Measurements from ENCODE around the gene TMEM18. TPM values are rescaled to one million over a fixed set of nuclear protein-coding genes. Genes with fewer than 3 reads are reported as not detected.

TMEM18 gene
- total RNA-seq, 2 experiments from 2014 or later: 27.0 to 27.1 TPM

DNA sequence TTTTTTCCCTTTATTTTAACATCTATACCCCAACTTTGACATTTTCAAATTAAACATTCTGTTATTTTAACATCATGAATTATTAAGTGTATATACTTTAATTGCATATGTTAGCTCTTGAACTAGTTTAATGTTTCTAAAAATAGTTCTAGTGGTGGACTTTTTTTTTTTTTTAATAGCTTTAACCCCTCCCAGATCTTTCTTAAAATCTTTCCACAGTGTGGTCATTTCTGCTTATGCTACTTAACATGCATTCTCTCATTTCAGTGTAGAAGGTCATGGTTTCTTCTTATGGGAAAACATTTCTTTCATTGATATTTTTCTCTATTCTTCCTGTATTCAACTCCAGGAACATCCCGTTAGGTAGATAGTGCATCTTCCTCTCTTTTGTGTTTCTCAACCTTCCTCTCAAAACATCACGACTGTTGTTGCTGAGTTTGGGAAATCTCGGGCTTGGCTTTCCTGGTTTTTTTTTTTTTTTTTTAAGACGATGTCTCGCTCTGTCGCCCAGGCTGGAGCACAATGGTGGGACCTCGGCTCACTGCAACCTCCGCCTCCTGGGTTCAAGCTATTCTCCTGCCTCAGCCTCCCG is 849 bp upstream of the TMEM18 start:
- no peak for ATAC-seq
- Mint-ChIP-seq H3K27ac (peak overlapping the region; percentile 97), H3K4me3 (peak overlapping the region; percentile 93), H3K9me3 (ENCODE audit: low read depth) (no peaks in the 10 kb centered on the region), H3K27me3 (no peaks in the 10 kb centered on the region), H3K36me3 (ENCODE audit: low read depth) (peaks cover 23% of the 10 kb centered on the region), H3K4me1 (peaks cover 37% of the 10 kb centered on the region)
- ChIA-PET POLR2A (no interaction called here), CTCF (interaction anchor here (0.6 to 2.7 kb wide), 3 partner anchors 11 to 493 kb away, joined by 3 to 10 read pairs (median 4); no protein-coding TSS in a partner anchor)
- no peak for DNase-seq
- intact Hi-C loops (cut with DNase I, micrococcal nuclease): loop anchor here (1.0 to 2.0 kb wide), 5 partner anchors 28 to 414 kb away; partner anchors contain the start of genes ACP1 (in 2 of the 2) and SH3YL1 (in 2 of the 2)

DNA sequence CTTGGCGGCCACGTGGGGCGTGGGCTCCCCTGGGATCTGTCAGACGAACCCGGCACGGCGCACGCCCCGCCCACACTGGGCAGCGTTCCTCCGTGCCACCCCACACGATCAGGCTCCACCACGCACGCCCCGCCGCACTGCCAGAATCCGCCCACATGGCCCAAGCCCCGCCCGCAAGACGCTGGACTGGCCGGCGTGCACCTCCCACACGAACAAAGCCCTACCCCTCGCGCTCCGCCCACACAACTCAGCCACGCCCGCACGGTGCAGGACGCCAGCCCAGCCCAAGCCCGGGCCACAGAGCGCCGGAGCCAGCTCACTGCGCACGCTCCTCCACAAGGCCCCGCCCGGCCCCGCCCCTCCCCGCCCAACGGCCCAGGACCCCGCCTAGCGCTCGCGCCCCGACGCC is 555 bp downstream of the TMEM18 start:
- Mint-ChIP-seq H3K27ac (peak overlapping the region; percentile 90), H3K4me1 (peaks cover 39% of the 10 kb centered on the region), H3K27me3 (no peaks in the 10 kb centered on the region), H3K36me3 (ENCODE audit: low read depth) (peaks cover 29% of the 10 kb centered on the region), H3K4me3 (peak overlapping the region; percentile 93), H3K9me3 (ENCODE audit: low read depth) (no peaks in the 10 kb centered on the region)
- POLR2A ChIA-PET: no interaction called here
- CTCF ChIA-PET: interaction anchor here (1.4 to 2.7 kb wide), 2 partner anchors 9 to 40 kb away, joined by 4 to 10 read pairs; no protein-coding TSS in a partner anchor
- intact Hi-C loops (cut with DNase I, micrococcal nuclease): loop anchor here (1.0 to 2.0 kb wide), 5 partner anchors 30 to 412 kb away; partner anchors contain the start of genes ACP1 (in 2 of the 2) and SH3YL1 (in 2 of the 2)
- peak; percentile 98 for DNase-seq
- ATAC-seq: peak; percentile 81

DNA sequence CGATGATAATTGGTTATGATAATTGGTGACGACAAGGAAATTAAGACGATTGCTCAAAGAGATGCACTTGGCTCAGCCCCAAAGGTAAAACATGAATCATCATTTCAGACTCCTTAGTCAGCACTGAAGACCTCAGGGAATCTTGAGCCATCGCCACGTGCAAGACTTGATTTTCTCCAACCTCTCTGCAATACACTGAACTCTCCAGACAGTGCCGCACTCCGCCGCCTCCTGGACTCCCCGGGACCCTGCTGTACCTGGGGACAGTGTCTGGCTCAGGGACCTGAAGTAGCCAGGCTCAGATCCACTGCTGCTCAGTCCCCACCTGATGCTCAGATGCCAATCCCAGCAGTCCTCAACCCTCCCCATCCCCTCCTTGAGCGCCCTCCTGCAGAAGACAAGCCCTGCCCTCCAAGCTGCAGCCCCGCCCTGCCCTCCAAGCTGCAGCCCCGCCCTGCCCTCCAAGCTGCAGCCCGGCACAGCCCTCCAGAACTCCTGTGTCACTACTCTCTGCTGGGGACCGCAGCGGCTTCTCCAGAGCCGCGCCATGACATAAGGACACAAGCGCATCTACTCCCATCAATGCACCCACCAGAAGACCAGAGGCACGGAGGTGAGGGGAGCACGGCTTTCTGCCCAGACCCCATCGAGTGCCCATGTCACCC is 1.1 kb downstream of the TMEM18 start:
- CTCF ChIA-PET: interaction anchor here (2.7 kb wide), 1 partner anchor 9 kb away, joined by 10 read pairs; no protein-coding TSS in a partner anchor
- H3K27ac Mint-ChIP-seq: peak overlapping the region; percentile 90
- peaks cover 29% of the 10 kb centered on the region for H3K36me3 Mint-ChIP-seq (ENCODE audit: low read depth)
- ATAC-seq (peak; percentile 37), DNase-seq (peak; percentile 66)
- H3K4me3 Mint-ChIP-seq: peak overlapping the region; percentile 93
- no peaks in the 10 kb centered on the region for H3K9me3 Mint-ChIP-seq (ENCODE audit: low read depth)
- intact Hi-C loops (cut with DNase I, micrococcal nuclease): loop anchor here in 1 of 2 experiments (2.0 kb wide), 1 partner anchor 357 kb away; no protein-coding TSS in a partner anchor
- H3K27me3 Mint-ChIP-seq: no peaks in the 10 kb centered on the region
- POLR2A ChIA-PET: no interaction called here
- H3K4me1 Mint-ChIP-seq: peaks cover 39% of the 10 kb centered on the region

DNA sequence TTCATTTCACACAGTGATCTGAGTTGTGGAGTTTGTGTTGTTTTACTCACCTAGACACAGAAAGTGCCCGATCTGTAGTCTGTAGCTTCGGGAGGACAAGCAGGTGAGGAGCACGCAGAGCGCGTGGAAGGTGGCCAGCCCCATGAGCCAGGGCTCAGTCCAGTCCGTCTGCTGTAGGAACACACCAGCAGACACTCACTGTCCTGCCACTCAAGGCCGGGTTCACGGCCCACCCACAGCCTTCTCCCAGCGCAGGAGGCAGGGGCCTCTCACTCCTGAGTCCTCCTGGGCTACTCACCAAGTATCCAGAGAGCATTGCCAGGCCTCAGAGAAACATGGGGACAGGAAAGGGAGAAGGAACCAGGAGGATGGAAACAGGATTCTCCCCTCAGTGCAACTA is 1.7 kb downstream of the TMEM18 start:
- DNase-seq (no peak), ATAC-seq (no peak)
- Mint-ChIP-seq H3K27me3 (no peaks in the 10 kb centered on the region), H3K4me3 (peak overlapping the region; percentile 93), H3K27ac (peak overlapping the region; percentile 51), H3K36me3 (ENCODE audit: low read depth) (peaks cover 35% of the 10 kb centered on the region), H3K4me1 (peaks cover 39% of the 10 kb centered on the region), H3K9me3 (ENCODE audit: low read depth) (no peaks in the 10 kb centered on the region)
- ChIA-PET POLR2A (no interaction called here), CTCF (interaction anchor here (0.6 to 0.8 kb wide), 2 partner anchors 11 to 428 kb away, joined by 3 read pairs; no protein-coding TSS in a partner anchor)
- intact Hi-C loops (cut with DNase I, micrococcal nuclease): no loop called here

DNA sequence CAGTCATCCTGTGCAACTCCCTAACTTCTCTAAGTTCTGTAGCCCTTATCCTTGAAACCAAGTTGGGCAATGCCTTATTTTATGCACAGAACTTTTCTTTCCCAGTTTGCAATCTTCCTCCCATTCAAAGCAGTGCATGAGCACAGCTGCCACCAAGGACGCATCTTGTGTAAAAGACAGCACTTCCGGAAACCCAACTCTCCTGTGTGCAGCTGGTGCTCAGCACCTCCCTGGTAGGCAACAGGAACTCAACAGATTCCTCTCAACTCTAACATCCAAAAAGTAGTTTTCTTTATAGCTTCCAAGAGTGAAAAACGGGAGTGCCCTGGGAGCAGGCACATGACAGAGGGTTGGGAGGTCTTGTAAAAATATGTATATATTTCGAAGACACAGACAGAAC is 2.2 kb downstream of the TMEM18 start:
- peak overlapping the region; percentile 93 for H3K4me3 Mint-ChIP-seq
- ChIA-PET POLR2A (no interaction called here), CTCF (interaction anchor here (0.6 to 0.8 kb wide), 2 partner anchors 11 to 428 kb away, joined by 3 read pairs; no protein-coding TSS in a partner anchor)
- peaks cover 39% of the 10 kb centered on the region for H3K4me1 Mint-ChIP-seq
- H3K27me3 Mint-ChIP-seq: no peaks in the 10 kb centered on the region
- H3K27ac Mint-ChIP-seq: peak overlapping the region; percentile 59
- peaks cover 36% of the 10 kb centered on the region for H3K36me3 Mint-ChIP-seq (ENCODE audit: low read depth)
- DNase-seq (no peak), ATAC-seq (no peak)
- intact Hi-C loops (cut with DNase I, micrococcal nuclease): no loop called here
- H3K9me3 Mint-ChIP-seq (ENCODE audit: low read depth): no peaks in the 10 kb centered on the region

DNA sequence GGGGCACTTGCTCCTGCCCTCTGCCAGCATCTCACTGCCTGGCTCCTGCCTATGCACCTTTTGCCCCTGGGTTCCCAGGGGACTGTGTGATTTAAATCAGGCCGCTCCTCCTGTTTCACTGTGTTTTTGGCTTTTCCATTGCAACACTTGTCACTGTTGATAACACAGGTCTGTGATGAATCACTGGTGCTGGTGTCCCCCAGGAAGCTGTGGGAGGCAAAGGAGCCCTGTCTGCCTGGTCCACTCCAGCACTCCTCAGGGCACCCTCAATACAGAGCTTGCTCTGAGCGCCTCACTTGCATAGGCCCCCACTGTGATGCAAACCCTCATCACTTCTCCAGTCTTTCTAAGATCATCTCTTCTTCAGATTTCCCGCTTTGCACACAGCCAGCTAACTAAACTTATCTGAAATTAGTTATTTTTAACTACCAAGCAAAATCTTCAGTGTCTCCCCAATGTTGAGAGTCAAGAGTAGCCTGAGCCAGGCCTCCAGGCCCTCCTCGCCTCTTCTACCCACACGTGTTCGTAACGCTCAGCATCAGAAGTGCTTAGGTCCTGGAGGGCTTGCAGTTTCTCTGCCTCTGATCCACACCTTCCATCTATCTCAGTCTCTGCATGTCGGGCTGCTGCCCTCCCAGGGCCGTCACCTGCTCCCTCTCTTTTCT is 2.8 kb downstream of the TMEM18 start:
- DNase-seq: peak; percentile 29
- intact Hi-C loops (cut with DNase I, micrococcal nuclease): no loop called here
- Mint-ChIP-seq H3K4me1 (peaks cover 39% of the 10 kb centered on the region), H3K4me3 (peak overlapping the region; percentile 93), H3K9me3 (ENCODE audit: low read depth) (no peaks in the 10 kb centered on the region), H3K27me3 (no peaks in the 10 kb centered on the region), H3K27ac (peak overlapping the region; percentile 59), H3K36me3 (ENCODE audit: low read depth) (peaks cover 38% of the 10 kb centered on the region)
- ATAC-seq: no peak
- ChIA-PET POLR2A (no interaction called here), CTCF (interaction anchor here (1.0 kb wide), 1 partner anchor 49 kb away, joined by 3 read pairs; no protein-coding TSS in a partner anchor)

DNA sequence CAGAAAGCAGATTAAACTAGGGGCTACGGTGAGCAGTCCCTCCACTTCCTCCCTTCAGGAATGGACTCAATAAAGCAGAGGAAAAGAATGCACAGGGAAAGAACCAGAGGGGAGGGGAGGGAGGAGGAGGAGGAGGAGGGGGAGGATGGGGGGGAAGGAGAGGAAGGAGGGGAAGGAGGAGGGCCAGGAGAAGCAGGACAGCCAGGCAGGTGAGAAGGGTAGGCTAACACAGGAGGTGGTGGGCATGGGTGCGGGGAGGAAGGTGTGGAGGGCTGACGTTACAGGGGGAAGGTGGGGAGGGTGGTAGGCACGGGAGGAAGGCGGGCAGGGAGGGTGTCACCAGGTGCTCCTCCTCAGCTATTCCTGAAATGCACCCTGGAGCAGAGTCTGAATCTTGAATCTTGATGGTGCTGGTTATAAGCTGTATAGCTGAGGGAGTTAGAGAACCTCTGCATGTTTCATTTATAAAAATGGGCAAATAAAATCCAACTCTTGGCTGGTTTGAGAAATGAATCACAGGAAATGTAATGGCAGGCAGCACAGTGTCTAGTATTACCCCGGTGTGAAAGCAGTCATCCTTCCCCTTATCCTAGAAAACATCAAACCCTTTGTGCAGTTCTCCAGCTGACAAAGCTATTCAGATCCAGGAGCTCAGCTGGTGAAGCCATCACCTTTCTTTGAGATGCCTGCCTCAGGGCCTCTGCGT is 3.4 kb downstream of the TMEM18 start:
- Mint-ChIP-seq H3K4me3 (no peak overlapping the region), H3K36me3 (ENCODE audit: low read depth) (peaks cover 41% of the 10 kb centered on the region), H3K27me3 (no peaks in the 10 kb centered on the region), H3K4me1 (peaks cover 36% of the 10 kb centered on the region), H3K9me3 (ENCODE audit: low read depth) (no peaks in the 10 kb centered on the region), H3K27ac (peak overlapping the region; percentile 59)
- ChIA-PET CTCF (interaction anchor here (1.0 kb wide), 1 partner anchor 50 kb away, joined by 3 read pairs; no protein-coding TSS in a partner anchor), POLR2A (no interaction called here)
- intact Hi-C loops (cut with DNase I, micrococcal nuclease): no loop called here
- ATAC-seq (no peak), DNase-seq (no peak)

DNA sequence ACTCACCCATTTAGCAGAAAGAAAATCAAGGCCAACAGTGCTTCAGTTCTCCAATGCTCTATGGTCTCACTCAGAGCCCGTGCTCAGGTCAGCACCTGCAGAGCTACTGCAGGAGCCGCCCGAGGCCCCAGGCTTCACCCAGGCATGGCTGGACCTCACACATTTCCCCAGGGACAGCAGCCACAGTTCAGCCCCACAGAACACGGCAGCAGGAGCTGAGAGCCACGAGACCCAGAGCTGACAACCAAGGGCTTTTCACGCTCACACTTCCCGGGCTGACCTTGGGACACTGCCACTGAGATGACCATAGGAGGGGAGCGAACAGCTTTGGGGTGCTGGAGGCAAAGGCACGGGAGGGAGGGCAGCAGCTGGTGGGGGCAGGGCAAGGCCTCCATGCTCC is 4.2 kb downstream of the TMEM18 start:
- Mint-ChIP-seq H3K4me1 (peaks cover 34% of the 10 kb centered on the region), H3K9me3 (ENCODE audit: low read depth) (no peaks in the 10 kb centered on the region), H3K36me3 (ENCODE audit: low read depth) (peaks cover 48% of the 10 kb centered on the region), H3K27me3 (no peaks in the 10 kb centered on the region), H3K4me3 (no peak overlapping the region), H3K27ac (peak overlapping the region; percentile 25)
- CTCF ChIA-PET: no interaction called here
- intact Hi-C loops (cut with DNase I, micrococcal nuclease): no loop called here
- ATAC-seq (no peak), DNase-seq (no peak)
- POLR2A ChIA-PET: no interaction called here

DNA sequence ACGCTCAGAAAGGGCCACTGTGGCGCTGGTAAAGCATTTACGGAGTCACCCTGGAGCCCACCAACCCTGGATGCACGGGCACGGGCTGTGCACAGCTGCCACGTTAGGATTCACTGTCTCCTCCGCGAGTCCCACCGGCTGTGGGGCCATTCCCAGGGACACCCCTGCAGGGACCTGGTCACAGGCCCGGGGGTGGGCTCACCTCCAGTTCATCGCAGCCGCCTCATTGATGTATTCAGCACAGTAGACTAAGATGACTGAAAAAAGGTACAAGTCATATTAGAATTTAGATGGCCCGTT is 4.7 kb downstream of the TMEM18 start:
- Mint-ChIP-seq H3K4me3 (no peak overlapping the region), H3K36me3 (ENCODE audit: low read depth) (peaks cover 52% of the 10 kb centered on the region), H3K9me3 (ENCODE audit: low read depth) (no peaks in the 10 kb centered on the region), H3K4me1 (peaks cover 38% of the 10 kb centered on the region), H3K27me3 (no peaks in the 10 kb centered on the region), H3K27ac (no peak overlapping the region)
- intact Hi-C loops (cut with DNase I, micrococcal nuclease): no loop called here
- ChIA-PET CTCF (no interaction called here), POLR2A (no interaction called here)
- ATAC-seq: no peak
- no peak for DNase-seq

DNA sequence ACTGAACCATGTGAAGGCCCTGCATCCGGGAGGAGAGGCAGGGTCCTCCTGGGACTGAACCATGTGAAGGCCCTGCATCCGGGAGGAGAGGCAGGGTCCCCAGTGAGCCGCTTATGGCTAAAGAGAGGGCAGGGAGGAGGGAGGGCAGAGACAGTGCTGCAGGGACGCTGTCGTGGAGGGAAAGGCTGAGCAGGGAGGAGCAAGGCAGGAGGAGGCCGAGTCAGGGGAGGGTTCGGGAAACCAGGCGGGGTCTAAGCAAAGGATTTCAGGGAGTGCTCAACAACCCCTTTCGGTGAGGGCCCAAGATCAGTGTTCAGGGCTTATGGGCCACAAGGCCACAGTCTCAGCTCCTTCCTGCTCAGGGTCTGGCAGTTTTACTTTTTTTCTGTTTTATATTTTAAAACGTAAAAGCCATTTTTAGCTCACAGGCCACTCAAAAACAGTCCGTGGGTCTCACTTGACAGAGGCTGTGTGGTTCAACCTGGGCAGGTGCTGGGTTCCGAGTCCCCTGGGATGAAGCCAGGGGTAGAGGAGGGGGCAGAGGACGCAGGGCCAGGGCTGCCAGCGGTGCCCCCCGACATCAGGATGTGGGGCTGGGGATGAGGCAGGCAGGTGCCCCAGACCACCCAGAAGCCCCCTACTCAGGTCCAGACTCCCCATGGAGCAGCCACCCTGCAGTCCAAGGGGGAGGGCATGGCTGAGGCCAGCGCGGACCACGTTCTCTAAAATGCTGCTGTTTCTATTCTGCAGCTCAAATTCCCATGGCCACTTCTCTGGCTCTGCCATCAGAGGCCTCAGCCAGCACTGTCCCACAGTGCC is 5.2 kb downstream of the TMEM18 start:
- Mint-ChIP-seq H3K4me1 (peaks cover 41% of the 10 kb centered on the region), H3K4me3 (no peak overlapping the region), H3K27me3 (no peaks in the 10 kb centered on the region), H3K36me3 (ENCODE audit: low read depth) (peaks cover 55% of the 10 kb centered on the region), H3K27ac (no peak overlapping the region), H3K9me3 (ENCODE audit: low read depth) (no peaks in the 10 kb centered on the region)
- POLR2A ChIA-PET: no interaction called here
- CTCF ChIA-PET: no interaction called here
- intact Hi-C loops (cut with DNase I, micrococcal nuclease): no loop called here
- DNase-seq (no peak), ATAC-seq (no peak)

DNA sequence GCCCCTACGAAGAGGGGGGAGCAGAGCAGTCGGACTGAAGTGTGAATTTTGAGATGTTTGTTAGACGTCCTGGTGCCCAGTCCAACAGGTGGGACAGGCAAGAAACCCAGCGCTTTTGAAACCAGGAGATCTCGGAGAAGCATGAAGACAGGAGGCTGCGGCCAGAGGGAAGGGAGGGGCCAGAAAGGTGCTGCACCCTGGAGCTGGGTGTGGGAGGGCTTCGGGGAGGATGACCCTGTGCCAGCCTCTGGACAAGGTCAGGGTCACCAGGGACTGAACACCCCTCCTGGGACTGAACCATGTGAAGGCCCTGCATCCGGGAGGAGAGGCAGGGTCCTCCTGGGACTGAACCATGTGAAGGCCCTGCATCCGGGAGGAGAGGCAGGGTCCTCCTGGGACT is 6.1 kb downstream of the TMEM18 start:
- POLR2A ChIA-PET: no interaction called here
- no peak for ATAC-seq
- Mint-ChIP-seq H3K36me3 (ENCODE audit: low read depth) (peaks cover 59% of the 10 kb centered on the region), H3K4me1 (peaks cover 37% of the 10 kb centered on the region), H3K27me3 (no peaks in the 10 kb centered on the region), H3K9me3 (ENCODE audit: low read depth) (no peaks in the 10 kb centered on the region), H3K27ac (no peak overlapping the region), H3K4me3 (no peak overlapping the region)
- intact Hi-C loops (cut with DNase I, micrococcal nuclease): no loop called here
- CTCF ChIA-PET: no interaction called here
- no peak for DNase-seq

Data from activated CD4-positive, alpha-beta T cell treated with anti-CD3 and anti-CD28 coated beads for 36 hours (primary cell).